ENCODE data around the gene IL17RB.

Gene IL17RB

GRCh38 chr3:53828581-53828980 lies 17.8 kb upstream of the IL17RB start:
- CTCF ChIA-PET: interaction anchor here (1.2 kb wide), 1 partner anchor 16 kb away, joined by 3 read pairs; no protein-coding TSS in a partner anchor
- TF ChIP-seq, protein P1, sequence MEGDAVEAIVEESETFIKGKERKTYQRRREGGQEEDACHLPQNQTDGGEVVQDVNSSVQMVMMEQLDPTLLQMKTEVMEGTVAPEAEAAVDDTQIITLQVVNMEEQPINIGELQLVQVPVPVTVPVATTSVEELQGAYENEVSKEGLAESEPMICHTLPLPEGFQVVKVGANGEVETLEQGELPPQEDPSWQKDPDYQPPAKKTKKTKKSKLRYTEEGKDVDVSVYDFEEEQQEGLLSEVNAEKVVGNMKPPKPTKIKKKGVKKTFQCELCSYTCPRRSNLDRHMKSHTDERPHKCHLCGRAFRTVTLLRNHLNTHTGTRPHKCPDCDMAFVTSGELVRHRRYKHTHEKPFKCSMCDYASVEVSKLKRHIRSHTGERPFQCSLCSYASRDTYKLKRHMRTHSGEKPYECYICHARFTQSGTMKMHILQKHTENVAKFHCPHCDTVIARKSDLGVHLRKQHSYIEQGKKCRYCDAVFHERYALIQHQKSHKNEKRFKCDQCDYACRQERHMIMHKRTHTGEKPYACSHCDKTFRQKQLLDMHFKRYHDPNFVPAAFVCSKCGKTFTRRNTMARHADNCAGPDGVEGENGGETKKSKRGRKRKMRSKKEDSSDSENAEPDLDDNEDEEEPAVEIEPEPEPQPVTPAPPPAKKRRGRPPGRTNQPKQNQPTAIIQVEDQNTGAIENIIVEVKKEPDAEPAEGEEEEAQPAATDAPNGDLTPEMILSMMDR (conservative IDR thresholded peaks at IDR 0.05; ENCODE audit: low read depth): no peak
- no peak for DNase-seq (ENCODE audit: low spot score)
- no peak overlapping the region for H3K27ac ChIP-seq
- POLR2A ChIA-PET (ENCODE audit: low non-redundant PET): no interaction called here

GRCh38 chr3:53829605-53830004 lies 16.8 kb upstream of the IL17RB start:
- CTCF ChIA-PET: interaction anchor here (1.2 kb wide), 1 partner anchor 15 kb away, joined by 3 read pairs; no protein-coding TSS in a partner anchor
- TF ChIP-seq, protein P1 (conservative IDR thresholded peaks at IDR 0.05; ENCODE audit: low read depth): no peak
- POLR2A ChIA-PET (ENCODE audit: low non-redundant PET): no interaction called here
- H3K27ac ChIP-seq: no peak overlapping the region
- no peak for DNase-seq (ENCODE audit: low spot score)

DNA sequence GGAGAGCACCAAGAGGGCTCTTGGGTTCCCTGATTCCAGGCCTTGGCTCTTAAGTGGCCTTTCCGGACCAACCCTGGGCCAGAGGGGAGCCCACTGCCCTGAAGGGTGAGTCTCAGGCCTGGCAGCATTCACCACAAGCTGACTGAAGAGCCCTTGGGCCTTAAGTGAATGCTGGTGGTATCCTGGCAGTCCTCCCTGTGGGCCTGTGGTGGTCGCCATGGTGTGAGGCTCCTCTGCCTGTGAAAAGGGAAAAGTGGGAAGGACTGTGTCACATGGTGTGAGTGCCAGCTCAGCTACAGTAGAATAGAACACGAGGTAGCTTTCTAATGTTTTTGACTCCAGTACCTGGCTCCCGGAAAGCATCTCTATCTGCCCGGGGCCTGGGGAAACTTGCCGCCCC lies 15.4 kb upstream of the IL17RB start:
- DNase-seq (ENCODE audit: low spot score): no peak
- POLR2A ChIA-PET (ENCODE audit: low non-redundant PET): no interaction called here
- TF ChIP-seq, protein P1 (conservative IDR thresholded peaks at IDR 0.05; ENCODE audit: low read depth): no peak
- CTCF ChIA-PET: no interaction called here
- no peak overlapping the region for H3K27ac ChIP-seq

DNA sequence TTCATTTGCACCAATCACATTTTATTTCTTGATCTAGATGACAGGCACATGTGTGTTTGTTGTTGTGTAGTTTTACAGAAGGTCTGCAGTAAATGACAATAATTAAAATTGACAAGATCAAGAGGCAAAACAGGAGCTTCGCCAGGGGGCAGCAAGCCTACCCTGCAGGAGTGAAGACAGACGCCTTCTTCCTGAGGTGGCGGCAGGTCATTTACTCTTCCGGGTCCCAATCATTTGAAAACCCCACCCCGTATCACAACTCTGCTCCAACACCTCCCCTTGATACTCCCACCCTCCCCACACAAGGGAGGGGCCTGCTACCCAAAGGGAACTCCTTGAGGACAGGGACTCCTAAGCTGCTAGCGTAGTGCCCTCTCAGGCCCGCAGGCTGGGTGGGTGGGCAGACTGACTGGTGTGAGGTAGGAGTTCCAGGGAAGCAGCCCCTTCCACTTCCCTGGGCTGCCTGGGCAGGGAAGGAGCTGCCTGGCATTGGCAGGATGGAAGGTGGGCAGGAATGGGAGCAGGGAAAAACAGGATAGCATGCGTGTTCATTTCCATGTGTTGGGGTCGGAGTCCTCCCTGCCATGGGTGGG lies 13.2 kb upstream of the IL17RB start:
- CTCF ChIA-PET: interaction anchor here (0.7 kb wide), 1 partner anchor 85 kb away, joined by 3 read pairs; no protein-coding TSS in a partner anchor

DNA sequence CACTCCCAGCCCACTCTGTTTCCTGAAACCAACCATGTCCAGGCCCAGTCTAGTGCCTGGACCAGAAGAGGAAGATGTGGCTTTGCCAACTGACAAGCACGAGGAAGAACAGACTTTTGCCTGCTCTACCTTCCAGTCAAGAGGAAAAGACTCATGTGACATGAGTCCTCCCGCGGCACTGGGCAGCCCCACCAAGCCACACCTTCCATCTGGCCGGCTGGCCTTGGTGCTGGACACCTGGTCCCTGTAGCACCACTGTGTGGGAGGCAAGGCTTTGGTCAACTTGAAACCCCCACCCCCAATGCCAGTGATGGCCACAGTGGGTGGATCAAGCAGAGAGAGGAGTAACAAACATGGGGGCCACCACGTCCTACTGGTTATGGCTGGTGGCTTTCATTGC lies 12.7 kb upstream of the IL17RB start:
- TF ChIP-seq, protein P1 (conservative IDR thresholded peaks at IDR 0.05; ENCODE audit: low read depth): no peak
- no peak for DNase-seq (ENCODE audit: low spot score)
- CTCF ChIA-PET: no interaction called here
- POLR2A ChIA-PET (ENCODE audit: low non-redundant PET): no interaction called here
- H3K27ac ChIP-seq: no peak overlapping the region

More for the DNA sequence above, 13.2 kb upstream of the IL17RB start:
- H3K27ac ChIP-seq: no peak overlapping the region
- POLR2A ChIA-PET (ENCODE audit: low non-redundant PET): no interaction called here
- DNase-seq (ENCODE audit: low spot score): no peak
- TF ChIP-seq, protein P1 (conservative IDR thresholded peaks at IDR 0.05; ENCODE audit: low read depth): no peak

DNA sequence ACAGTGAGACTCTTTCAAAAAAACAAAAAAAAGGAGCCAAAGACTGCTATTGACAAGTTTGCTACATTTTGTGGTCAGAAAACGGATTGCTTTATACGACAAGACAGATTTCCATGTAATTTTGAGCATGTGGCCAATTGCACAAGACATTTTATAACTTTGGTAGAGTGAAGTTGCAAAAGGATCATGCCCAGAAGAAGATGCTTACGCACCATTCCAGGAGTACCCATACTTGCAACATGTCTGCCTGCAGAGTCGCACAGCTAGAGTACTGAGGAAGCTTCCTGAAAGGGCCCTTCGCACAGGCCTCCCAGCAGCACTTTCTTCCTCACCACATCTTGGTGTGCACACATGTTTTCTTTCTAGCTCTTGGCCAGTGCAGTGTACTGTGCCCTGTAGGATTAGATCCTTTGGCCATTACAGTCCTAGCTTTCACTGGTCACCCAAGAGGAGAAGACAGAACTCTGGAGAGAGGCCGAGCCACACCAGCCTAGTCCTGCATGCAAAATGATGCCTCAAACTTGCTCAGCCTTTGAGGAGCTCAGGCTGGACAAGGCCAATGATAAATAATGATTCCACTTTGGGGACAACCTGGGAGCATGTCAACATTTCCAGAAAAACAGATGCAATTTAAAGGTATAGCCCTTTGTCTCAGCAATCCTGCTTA lies 11.8 kb upstream of the IL17RB start:
- CTCF ChIA-PET: no interaction called here
- TF ChIP-seq, protein P1 (conservative IDR thresholded peaks at IDR 0.05; ENCODE audit: low read depth): no peak
- no peak for DNase-seq (ENCODE audit: low spot score)
- H3K27ac ChIP-seq: no peak overlapping the region
- POLR2A ChIA-PET (ENCODE audit: low non-redundant PET): no interaction called here
